Endodermal cell (in vitro differentiated cells): ENCODE data around the gene TCEANC2. TPM values are rescaled to one million over a fixed set of nuclear protein-coding genes. Genes with fewer than 3 reads are reported as not detected.

Experiments
- DNase-seq: peaks from one replicate; pipeline ENCODE4 v3.0.0-alpha.2; 2017
- H3K27ac ChIP-seq: 2 replicates; pipeline ENCODE4 v1.5.1; 2013; ENCODE audit warnings: mild to moderate bottlenecking, low read depth, low read length, moderate library complexity
- H3K27me3 ChIP-seq: 2 replicates; pipeline ENCODE4 v1.6.1; 2013; ENCODE audit warnings: mild to moderate bottlenecking, low read length, moderate library complexity; ENCODE audit not compliant: insufficient read depth, control insufficient read depth, poor library complexity, severe bottlenecking
- H3K36me3 ChIP-seq: 2 replicates; pipeline ENCODE4 v1.7.0; 2013; ENCODE audit warnings: mild to moderate bottlenecking, low read length, moderate library complexity; ENCODE audit not compliant: control insufficient read depth, insufficient read depth
- H3K4me1 ChIP-seq: one replicate; pipeline ENCODE4 v1.7.0; 2013; ENCODE audit warnings: low read length; ENCODE audit not compliant: control insufficient read depth, insufficient read depth
- H3K4me3 ChIP-seq: 2 replicates; pipeline ENCODE4 v1.5.1; 2013; ENCODE audit warnings: mild to moderate bottlenecking, low read length, moderate library complexity
- H3K9ac ChIP-seq: 2 replicates; pipeline ENCODE4 v1.6.1; 2013; ENCODE audit warnings: mild to moderate bottlenecking, low read length, moderate library complexity; ENCODE audit not compliant: poor library complexity, severe bottlenecking; ENCODE audit errors: extremely low read depth
- H3K9me3 ChIP-seq: 2 replicates; pipeline ENCODE4 v1.6.1; 2013; ENCODE audit warnings: mild to moderate bottlenecking, low read length, moderate library complexity; ENCODE audit not compliant: control insufficient read depth
- H3K27ac Mint-ChIP-seq: 2 replicates; pipeline ENCODE4 v1.8.0; 2020; ENCODE audit warnings: mixed read lengths
- H3K27me3 Mint-ChIP-seq: 2 replicates; pipeline ENCODE4 v1.8.0; 2021; ENCODE audit warnings: mild to moderate bottlenecking, mixed read lengths; ENCODE audit not compliant: insufficient read depth
- H3K36me3 Mint-ChIP-seq: 2 replicates; pipeline ENCODE4 v1.8.0; 2020; ENCODE audit warnings: low read depth, mixed read lengths
- H3K4me1 Mint-ChIP-seq: 2 replicates; pipeline ENCODE4 v1.8.0; 2020; ENCODE audit warnings: mixed read lengths
- H3K4me3 Mint-ChIP-seq: 2 replicates; pipeline ENCODE4 v1.8.0; 2020; ENCODE audit warnings: mild to moderate bottlenecking, moderate library complexity, mixed read lengths
- H3K9me3 Mint-ChIP-seq: 2 replicates; pipeline ENCODE4 v1.8.0; 2020; ENCODE audit warnings: mild to moderate bottlenecking, mixed read lengths
- WGBS, 2 experiments: methylation state at CpG; one replicate each; pipeline versions ENCODE4 v1.1.5 to v1.1.7; 2013; ENCODE audit warnings: missing lambda C conversion rate in 2 of 2, mixed read lengths in 1 of 2; ENCODE audit not compliant: insufficient coverage in 1 of 2, insufficient read length in 1 of 2; 5-methylcytosine and 5-hydroxymethylcytosine counted together
- total RNA-seq, 2 donors: library from RNA; stranded (reverse); fragmentation: NEBNext Ultra II Directional in 1 of 2; extraction: Animal tissue kit (Norgen Biotek cat#: 25700) in 1 of 2; gene quantifications; 2 replicates in 1 of 2; 3 replicates in 1 of 2; pipeline ENCODE4 v1.2.1, GENCODE V29; 2021
- TF ChIP-seq, protein P1 (sequence below): fragments of 200-600 bp; sonication (generic); conservative IDR thresholded peaks from 2 replicates; pipeline ENCODE4 v1.5.0; 2021; ENCODE audit warnings: antibody characterized with exemption, mild to moderate bottlenecking

The TCEANC2 gene
- total RNA-seq, 2 donors from 2014 or later: 5.9 to 6.6 TPM

DNA sequence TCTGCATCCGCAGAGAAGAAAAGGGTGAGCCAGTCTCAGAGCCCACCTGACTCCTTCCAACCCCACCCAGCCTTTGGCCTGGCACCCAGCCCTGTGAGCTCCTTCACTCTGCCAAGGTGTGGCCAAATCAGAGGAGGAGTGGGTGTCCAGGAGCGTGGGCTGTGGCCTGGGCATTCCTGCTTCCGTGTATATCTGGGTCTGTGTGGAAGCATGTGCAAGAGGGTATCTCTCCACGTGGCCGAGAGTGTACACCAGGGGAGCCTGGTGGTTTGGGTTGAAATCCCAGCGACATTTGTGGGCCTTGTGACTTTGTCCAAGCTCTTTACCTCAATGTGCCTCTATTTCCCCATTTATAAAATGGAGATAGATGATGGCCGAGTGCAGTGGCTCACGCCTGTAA is 69.6 kb downstream of the TCEANC2 start:
- no peak overlapping the region for H3K9ac ChIP-seq
- H3K36me3 ChIP-seq: no peaks in the 10 kb centered on the region
- H3K4me1 ChIP-seq: peaks cover 6% of the 10 kb centered on the region
- no peaks in the 10 kb centered on the region for H3K36me3 Mint-ChIP-seq
- H3K9me3 ChIP-seq: no peaks in the 10 kb centered on the region
- DNase-seq: no peak
- H3K4me1 Mint-ChIP-seq: peaks cover 20% of the 10 kb centered on the region
- TF ChIP-seq, protein P1, sequence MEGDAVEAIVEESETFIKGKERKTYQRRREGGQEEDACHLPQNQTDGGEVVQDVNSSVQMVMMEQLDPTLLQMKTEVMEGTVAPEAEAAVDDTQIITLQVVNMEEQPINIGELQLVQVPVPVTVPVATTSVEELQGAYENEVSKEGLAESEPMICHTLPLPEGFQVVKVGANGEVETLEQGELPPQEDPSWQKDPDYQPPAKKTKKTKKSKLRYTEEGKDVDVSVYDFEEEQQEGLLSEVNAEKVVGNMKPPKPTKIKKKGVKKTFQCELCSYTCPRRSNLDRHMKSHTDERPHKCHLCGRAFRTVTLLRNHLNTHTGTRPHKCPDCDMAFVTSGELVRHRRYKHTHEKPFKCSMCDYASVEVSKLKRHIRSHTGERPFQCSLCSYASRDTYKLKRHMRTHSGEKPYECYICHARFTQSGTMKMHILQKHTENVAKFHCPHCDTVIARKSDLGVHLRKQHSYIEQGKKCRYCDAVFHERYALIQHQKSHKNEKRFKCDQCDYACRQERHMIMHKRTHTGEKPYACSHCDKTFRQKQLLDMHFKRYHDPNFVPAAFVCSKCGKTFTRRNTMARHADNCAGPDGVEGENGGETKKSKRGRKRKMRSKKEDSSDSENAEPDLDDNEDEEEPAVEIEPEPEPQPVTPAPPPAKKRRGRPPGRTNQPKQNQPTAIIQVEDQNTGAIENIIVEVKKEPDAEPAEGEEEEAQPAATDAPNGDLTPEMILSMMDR: no peak
- no peak overlapping the region for H3K4me3 ChIP-seq
- no peak overlapping the region for H3K4me3 Mint-ChIP-seq
- H3K27ac Mint-ChIP-seq: no peak overlapping the region
- no peak overlapping the region for H3K27ac ChIP-seq
- peaks cover 5% of the 10 kb centered on the region for H3K27me3 Mint-ChIP-seq
- no peaks in the 10 kb centered on the region for H3K9me3 Mint-ChIP-seq
- WGBS, 2 experiments: 93 to 95% methylated on average over 6 to 8 of the region's 8 CpGs
- no peaks in the 10 kb centered on the region for H3K27me3 ChIP-seq

DNA sequence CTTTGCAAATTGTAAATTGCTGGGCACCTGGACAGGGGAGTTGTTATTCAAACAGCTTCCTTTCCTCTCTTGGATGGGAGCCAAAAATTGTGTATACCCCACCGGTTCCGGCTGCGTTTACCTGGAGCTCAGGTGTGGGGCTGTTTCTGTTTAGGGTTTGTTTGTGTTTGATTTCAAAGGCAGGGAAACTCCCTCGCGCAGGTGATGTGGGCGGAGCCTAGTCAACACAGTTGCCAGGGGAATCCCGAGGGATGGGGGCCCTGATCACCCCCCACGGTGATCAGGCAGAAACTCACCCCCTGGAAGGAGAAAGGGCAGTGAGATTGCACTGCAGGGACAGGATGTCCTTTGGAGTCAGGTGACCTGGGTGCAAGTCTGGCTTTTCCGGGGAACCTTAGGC is 71.1 kb downstream of the TCEANC2 start:
- Mint-ChIP-seq H3K4me3 (no peak overlapping the region), H3K27ac (no peak overlapping the region), H3K9me3 (no peaks in the 10 kb centered on the region), H3K27me3 (peaks cover 5% of the 10 kb centered on the region), H3K4me1 (peaks cover 20% of the 10 kb centered on the region), H3K36me3 (no peaks in the 10 kb centered on the region)
- Histone ChIP-seq H3K27ac (no peak overlapping the region), H3K36me3 (no peaks in the 10 kb centered on the region), H3K27me3 (no peaks in the 10 kb centered on the region), H3K4me3 (no peak overlapping the region), H3K9me3 (no peaks in the 10 kb centered on the region), H3K4me1 (peaks cover 6% of the 10 kb centered on the region), H3K9ac (no peak overlapping the region)
- 78 to 86% methylated on average over 3 to 9 of the region's 9 CpGs for WGBS, 2 experiments
- peak; percentile 53 for DNase-seq
- TF ChIP-seq, protein P1: no peak

DNA sequence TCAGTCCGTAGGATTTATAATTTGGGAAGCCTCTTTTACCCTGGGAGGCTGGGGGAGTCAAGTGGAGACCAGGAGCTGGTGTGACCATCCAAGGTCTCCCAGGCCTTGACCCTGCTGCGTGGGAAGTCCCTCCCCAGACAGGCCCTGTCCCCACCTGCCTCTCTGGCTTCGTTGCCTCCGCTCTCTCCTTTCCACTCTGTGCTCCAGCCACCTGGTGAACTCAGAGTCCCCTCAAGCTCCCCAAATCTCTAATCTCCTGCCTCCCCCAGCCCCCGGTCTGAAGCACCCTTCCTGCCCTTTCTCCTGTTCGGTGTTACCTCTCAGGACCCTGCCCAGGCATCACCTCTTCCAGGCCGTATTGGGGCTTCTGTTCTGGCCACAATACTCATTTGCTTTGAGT is 71.5 kb downstream of the TCEANC2 start:
- Mint-ChIP-seq H3K27me3 (peaks cover 5% of the 10 kb centered on the region), H3K4me3 (no peak overlapping the region), H3K27ac (peak overlapping the region; percentile 39), H3K9me3 (no peaks in the 10 kb centered on the region), H3K4me1 (peaks cover 20% of the 10 kb centered on the region), H3K36me3 (no peaks in the 10 kb centered on the region)
- Histone ChIP-seq H3K4me1 (peaks cover 6% of the 10 kb centered on the region), H3K27me3 (no peaks in the 10 kb centered on the region), H3K9me3 (no peaks in the 10 kb centered on the region), H3K4me3 (no peak overlapping the region), H3K36me3 (no peaks in the 10 kb centered on the region), H3K27ac (no peak overlapping the region), H3K9ac (no peak overlapping the region)
- 90 to 93% methylated on average over 5 to 7 of the region's 7 CpGs for WGBS, 2 experiments
- DNase-seq: no peak
- TF ChIP-seq, protein P1: no peak
